ENCODE measurements around the gene TNNI2. TPM values are rescaled to one million over a fixed set of nuclear protein-coding genes. Genes with fewer than 3 reads are reported as not detected.

Gene TNNI2
- total RNA-seq, 1 donor from 2014 or later = not detected

- H3K27me3 ChIP-seq (ENCODE audit: control insufficient read depth, insufficient read depth, low read length) = peaks cover 2% of the 10 kb centered on the region
- H3K36me3 ChIP-seq (ENCODE audit: control insufficient read depth, insufficient read depth, low read length) = no peaks in the 10 kb centered on the region
- no peak overlapping the region for H3K4me3 ChIP-seq (ENCODE audit: low read depth, low read length)
- no peak for TF ChIP-seq CTCF (IDR thresholded peaks at IDR 0.05; ENCODE audit: insufficient read depth, low read length, poor library complexity, severe bottlenecking)
- no peak for DNase-seq (ENCODE audit: low read depth)
These were observed 16.0 kb upstream of the TNNI2 start for GRCh38 chr11:1822648-1823375.

- no peak for DNase-seq (ENCODE audit: low read depth)
- H3K4me3 ChIP-seq (ENCODE audit: low read depth, low read length) = no peak overlapping the region
- TF ChIP-seq CTCF (IDR thresholded peaks at IDR 0.05; ENCODE audit: insufficient read depth, low read length, poor library complexity, severe bottlenecking) = no peak
- H3K36me3 ChIP-seq (ENCODE audit: control insufficient read depth, insufficient read depth, low read length) = no peaks in the 10 kb centered on the region
- H3K27me3 ChIP-seq (ENCODE audit: control insufficient read depth, insufficient read depth, low read length) = peaks cover 2% of the 10 kb centered on the region
These were observed 15.2 kb upstream of the TNNI2 start for GRCh38 chr11:1823376-1824220.

GRCh38 chr11:1824221-1825038 lies 14.4 kb upstream of the TNNI2 start:
- no peak for DNase-seq (ENCODE audit: low read depth)
- H3K4me3 ChIP-seq (ENCODE audit: low read depth, low read length) = no peak overlapping the region
- no peak for TF ChIP-seq CTCF (IDR thresholded peaks at IDR 0.05; ENCODE audit: insufficient read depth, low read length, poor library complexity, severe bottlenecking)
- H3K27me3 ChIP-seq (ENCODE audit: control insufficient read depth, insufficient read depth, low read length) = peaks cover under 1% of the 10 kb centered on the region
- H3K36me3 ChIP-seq (ENCODE audit: control insufficient read depth, insufficient read depth, low read length) = no peaks in the 10 kb centered on the region

- Histone ChIP-seq H3K36me3 (ENCODE audit: control insufficient read depth, insufficient read depth, low read length) (no peaks in the 10 kb centered on the region), H3K4me3 (ENCODE audit: low read depth, low read length) (no peak overlapping the region), H3K27me3 (ENCODE audit: control insufficient read depth, insufficient read depth, low read length) (no peaks in the 10 kb centered on the region)
- no peak for DNase-seq (ENCODE audit: low read depth)
- peak; percentile 71 for TF ChIP-seq CTCF (IDR thresholded peaks at IDR 0.05; ENCODE audit: insufficient read depth, low read length, poor library complexity, severe bottlenecking)
These were observed 13.6 kb upstream of the TNNI2 start for GRCh38 chr11:1825039-1825740.

- TF ChIP-seq CTCF (IDR thresholded peaks at IDR 0.05; ENCODE audit: insufficient read depth, low read length, poor library complexity, severe bottlenecking) = no peak
- Histone ChIP-seq H3K4me3 (ENCODE audit: low read depth, low read length) (no peak overlapping the region), H3K36me3 (ENCODE audit: control insufficient read depth, insufficient read depth, low read length) (no peaks in the 10 kb centered on the region), H3K27me3 (ENCODE audit: control insufficient read depth, insufficient read depth, low read length) (no peaks in the 10 kb centered on the region)
- DNase-seq (ENCODE audit: low read depth) = no peak
These were observed 12.9 kb upstream of the TNNI2 start for GRCh38 chr11:1825785-1826451.

Measured in kidney epithelial cell (primary cell).